Measurements from ENCODE around the gene NDUFV3.

DNA sequence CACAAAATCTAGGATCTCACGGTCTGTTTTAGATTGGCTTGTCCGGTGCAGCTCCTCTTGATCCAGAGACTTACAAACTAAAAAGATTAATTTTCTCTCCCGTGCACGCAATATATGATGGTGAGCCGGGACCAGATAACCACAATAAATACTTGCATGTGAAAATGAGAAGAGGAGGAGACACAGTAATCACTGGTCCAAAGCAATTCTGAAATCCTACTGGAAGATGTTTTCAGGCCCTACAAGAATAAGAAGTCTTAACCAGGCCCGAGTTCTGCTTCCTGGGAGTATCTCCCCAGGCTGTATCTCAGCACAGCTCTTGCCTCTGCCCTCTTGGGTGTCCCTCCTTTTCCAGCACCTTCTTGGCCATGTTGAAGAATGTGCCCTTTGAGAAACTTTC, 12.8 kb upstream of the NDUFV3 start:
- no peak for TF ChIP-seq CTCF (IDR thresholded peaks at IDR 0.05 in 4 of 5, conservative IDR thresholded peaks at IDR 0.05 in 1 of 5)
- no peak for TF ChIP-seq POLR2A (IDR thresholded peaks at IDR 0.05)
